B cell (primary cell): ENCODE results near the gene RPTN. TPM values are rescaled to one million over a fixed set of nuclear protein-coding genes. Genes with fewer than 3 reads are reported as not detected.

Source experiments
- ATAC-seq: fragments of 200-7000 bp; cut with Tn5 transposase; one replicate; pipeline ENCODE4 v1.10.0; 2021; ENCODE audit warnings: low read depth, mild to moderate bottlenecking, moderate number of reproducible peaks, moderate library complexity
- CTCF ChIA-PET: fragments of 350-600 bp; sonication (Branson Sonifier 250); formaldehyde crosslinking; loops from one replicate; lab custom pipeline; 2021; ENCODE audit warnings: antibody characterized with exemption, inconsistent platforms; lab: Charles Lee
- POLR2A ChIA-PET: fragments of 350-600 bp; sonication (Branson Sonifier 250); formaldehyde crosslinking; loops from one replicate; lab custom pipeline; 2021; ENCODE audit warnings: antibody characterized with exemption; lab: Charles Lee
- DNase-seq: peaks from one replicate; pipeline ENCODE4 v3.0.0; 2013
- H2AFZ ChIP-seq: 2 replicates; pipeline ENCODE4 v1.6.1; 2012; ENCODE audit warnings: mild to moderate bottlenecking, low read depth, low read length; ENCODE audit not compliant: insufficient read depth, poor library complexity, severe bottlenecking
- H3K27ac ChIP-seq, 2 donors: 1 replicate in 1 of 2; 2 replicates in 1 of 2; pipeline ENCODE4 v1.5.1; 2012 to 2013; ENCODE audit warnings: low read length in 2 of 2, mild to moderate bottlenecking in 2 of 2, moderate library complexity in 1 of 2
- H3K27me3 ChIP-seq, 4 experiments: fragments of 200-600 bp in 1 of 4; sonication (generic) in 1 of 4; replicated peaks in 1 of 4; 1 replicate in 2 of 4; 2 replicates in 2 of 4; pipeline versions ENCODE4 v1.6.1 to v1.7.0; 2013 to 2016; ENCODE audit warnings: low read length in 3 of 4, mild to moderate bottlenecking in 2 of 4, mixed read lengths in 1 of 4, moderate library complexity in 1 of 4; ENCODE audit not compliant: insufficient read depth in 4 of 4, control insufficient read depth in 3 of 4; ENCODE audit errors: control extremely low read depth in 1 of 4
- H3K36me3 ChIP-seq, 2 experiments: replicated peaks in 1 of 2; 1 replicate in 1 of 2; 2 replicates in 1 of 2; pipeline versions ENCODE4 v1.6.1 to v1.7.1; 2013; ENCODE audit warnings: low read length in 1 of 2; ENCODE audit not compliant: insufficient read depth in 2 of 2, control insufficient read depth in 1 of 2; ENCODE audit errors: control extremely low read depth in 1 of 2, extremely low read depth in 1 of 2
- H3K4me1 ChIP-seq, 2 donors: fragments of 200-600 bp in 1 of 2; sonication (generic) in 1 of 2; 1 replicate in 1 of 2; 2 replicates in 1 of 2; pipeline versions ENCODE4 v1.5.1 to v1.6.1; 2013 to 2017; ENCODE audit warnings: low read length in 2 of 2; ENCODE audit not compliant: control insufficient read depth in 2 of 2, insufficient read depth in 2 of 2
- H3K4me2 ChIP-seq: replicated peaks from 2 replicates; pipeline ENCODE3; 2012; ENCODE audit warnings: mild to moderate bottlenecking, low read depth, low read length; ENCODE audit not compliant: poor library complexity, severe bottlenecking
- H3K4me3 ChIP-seq, 5 experiments: fragments of 200-600 bp in 1 of 5; sonication (generic) in 1 of 5; 1 replicate in 3 of 5; 2 replicates in 2 of 5; pipeline versions ENCODE4 v1.5.1 to v1.7.0; 2011 to 2016; ENCODE audit warnings: low read length in 4 of 5, mild to moderate bottlenecking in 4 of 5, low read depth in 2 of 5, control low read depth in 1 of 5, moderate library complexity in 1 of 5; ENCODE audit not compliant: insufficient read depth in 1 of 5; ENCODE audit errors: control extremely low read depth in 1 of 5, extremely low read depth in 1 of 5
- H3K79me2 ChIP-seq: fragments of 200-600 bp; sonication (generic); one replicate; pipeline ENCODE4 v1.6.0; 2016; ENCODE audit warnings: low read length; ENCODE audit not compliant: control insufficient read depth, insufficient read depth
- H3K9ac ChIP-seq: fragments of 200-600 bp; sonication (generic); 2 replicates; pipeline ENCODE4 v1.6.1; 2017; ENCODE audit warnings: mild to moderate bottlenecking, low read length, moderate library complexity
- H3K9me3 ChIP-seq, 3 donors: one replicate each; pipeline versions ENCODE4 v1.6.1 to v1.7.1; 2013; ENCODE audit warnings: low read length in 2 of 3; ENCODE audit not compliant: control insufficient read depth in 2 of 3, insufficient read depth in 1 of 3; ENCODE audit errors: control extremely low read depth in 1 of 3
- H4K20me1 ChIP-seq: 2 replicates; pipeline ENCODE4 v1.6.0; 2012; ENCODE audit warnings: mild to moderate bottlenecking, low read length; ENCODE audit not compliant: insufficient read depth, control insufficient read depth, poor library complexity, severe bottlenecking
- H3K27ac Mint-ChIP-seq: one replicate; pipeline ENCODE4 v1.8.0; 2021; ENCODE audit warnings: mixed read lengths
- H3K27me3 Mint-ChIP-seq: one replicate; pipeline ENCODE4 v1.8.0; 2021; ENCODE audit warnings: mixed read lengths
- H3K4me1 Mint-ChIP-seq: one replicate; pipeline ENCODE4 v1.8.0; 2021; ENCODE audit warnings: mixed read lengths
- H3K4me3 Mint-ChIP-seq: one replicate; pipeline ENCODE4 v1.8.0; 2021; ENCODE audit warnings: mixed read lengths
- H3K9me3 Mint-ChIP-seq: one replicate; pipeline ENCODE4 v1.8.0; 2022; ENCODE audit warnings: mixed read lengths; ENCODE audit not compliant: insufficient read depth
- CTCF ChIP-seq: fragments of 200-600 bp; IDR thresholded peaks from one replicate; pipeline ENCODE4 v1.8.0; 2022; ENCODE audit warnings: antibody characterized with exemption, mild to moderate bottlenecking
- EZH2 ChIP-seq: IDR thresholded peaks from 2 replicates; pipeline ENCODE4 v1.6.1; 2012; ENCODE audit warnings: borderline replicate concordance, low read depth, mild to moderate bottlenecking, moderate library complexity, low read length; ENCODE audit not compliant: insufficient read depth, poor library complexity, severe bottlenecking
- WGBS: methylation state at CpG from one replicate; pipeline ENCODE4 v1.1.5; 2013; ENCODE audit warnings: missing lambda C conversion rate; ENCODE audit not compliant: insufficient coverage; 5-methylcytosine and 5-hydroxymethylcytosine counted together
- intact Hi-C: fragments of 100-400 bp; cut with micrococcal nuclease; formaldehyde crosslinking; loops from one replicate; pipeline ENCODE4 v1.10.0; 2022
- polyA plus RNA-seq: library from polyadenylated mRNA; depleted of rRNA; stranded (reverse); fragments of >200 nt; gene quantifications from 2 replicates; pipeline ENCODE4 v1.2.3, GENCODE V29; 2012
- total RNA-seq, 2 donors: library from RNA; stranded (reverse); fragments of 120-200 nt in 1 of 2; gene quantifications; 1 replicate in 1 of 2; 2 replicates in 1 of 2; pipeline versions ENCODE4 v1.2.3 to v1.2.4, GENCODE V29; 2013 to 2022

RPTN gene
- total and polyA plus RNA-seq, 2 donors (not counting 1 experiment from before 2014, with no cell fraction given) = not detected

GRCh38 chr1:152143150-152143887 lies 15.7 kb downstream of the RPTN start:
- DNase-seq (no peak), ATAC-seq (no peak)
- H3K4me1 ChIP-seq = no peaks in the 10 kb centered on the region
- Mint-ChIP-seq H3K4me3 (no peak overlapping the region), H3K4me1 (no peaks in the 10 kb centered on the region), H3K9me3 (peaks cover 11% of the 10 kb centered on the region), H3K27ac (no peak overlapping the region), H3K27me3 (peaks cover 43% of the 10 kb centered on the region)
- no peak overlapping the region for H3K4me3 ChIP-seq
- H3K9ac ChIP-seq = no peak overlapping the region
- H3K27ac ChIP-seq = no peak overlapping the region
- H3K4me2 ChIP-seq = no peak overlapping the region
- POLR2A ChIA-PET = no interaction called here
- peaks cover 0 to 10% (median 5%) of the 10 kb centered on the region in 4 experiments for H3K27me3 ChIP-seq
- 100% methylated on average over 1 of the region's 2 CpGs for WGBS
- CTCF ChIA-PET = no interaction called here
- peaks cover 0 to 21% (median 8%) of the 10 kb centered on the region in 3 donors for H3K9me3 ChIP-seq
- no peak for TF ChIP-seq CTCF
- TF ChIP-seq EZH2 = no peak
- intact Hi-C loops = no loop called here
- H4K20me1 ChIP-seq = no peaks in the 10 kb centered on the region
- H3K79me2 ChIP-seq = no peaks in the 10 kb centered on the region
- no peaks in the 10 kb centered on the region for H3K36me3 ChIP-seq
- no peak overlapping the region for H2AFZ ChIP-seq

- H3K4me3 ChIP-seq = no peak overlapping the region
- intact Hi-C loops = loop anchor here (1.0 kb wide), 1 partner anchor 43 kb away; no protein-coding TSS in a partner anchor
- no peak overlapping the region for H3K27ac ChIP-seq
- H3K9ac ChIP-seq = no peak overlapping the region
- no peak overlapping the region for H2AFZ ChIP-seq
- peaks cover 9% of the 10 kb centered on the region for H3K9me3 Mint-ChIP-seq
- CTCF ChIA-PET = no interaction called here
- H3K79me2 ChIP-seq = no peaks in the 10 kb centered on the region
- no peak for ATAC-seq
- H3K27me3 Mint-ChIP-seq = peaks cover 48% of the 10 kb centered on the region
- H3K4me2 ChIP-seq = no peak overlapping the region
- H3K36me3 ChIP-seq = no peaks in the 10 kb centered on the region
- H4K20me1 ChIP-seq = no peaks in the 10 kb centered on the region
- TF ChIP-seq EZH2 (no peak), CTCF (peak; percentile 22)
- no CpG with 5 or more reads among the region's 1 CpG for WGBS
- H3K27ac Mint-ChIP-seq = no peak overlapping the region
- H3K4me1 ChIP-seq = no peaks in the 10 kb centered on the region
- POLR2A ChIA-PET = no interaction called here
- H3K4me3 Mint-ChIP-seq = no peak overlapping the region
- H3K27me3 ChIP-seq = peaks cover 0 to 10% (median 6%) of the 10 kb centered on the region in 4 experiments
- peaks cover 0 to 9% (median 3%) of the 10 kb centered on the region in 3 donors for H3K9me3 ChIP-seq
- peak; percentile 15 for DNase-seq
- H3K4me1 Mint-ChIP-seq = no peaks in the 10 kb centered on the region
Measured at GRCh38 chr1:152141971-152142584, 16.9 kb downstream of the RPTN start.
